Ascending aorta (tissue), 2 donors: ENCODE results near the gene CAPN7. TPM values are rescaled to one million over a fixed set of nuclear protein-coding genes. Genes with fewer than 3 reads are reported as not detected.
A peak's percentile ranks its signal among the peaks of the same experiment; 100 is the strongest.

ENCODE experiments used
- DNase-seq, 2 donors: peaks; one replicate each; pipeline ENCODE4 v3.0.0-alpha.2; 2019; ENCODE audit warnings: low spot score in 2 of 2
- H3K27ac ChIP-seq, 2 donors: fragments of 200-600 bp; sonication (generic); one replicate each; pipeline ENCODE4 v1.5.1; 2016 to 2017; ENCODE audit warnings: mild to moderate bottlenecking in 1 of 2
- H3K27me3 ChIP-seq: fragments of 200-600 bp; sonication (generic); one replicate; pipeline ENCODE4 v1.5.1; 2017
- H3K36me3 ChIP-seq, 2 donors: fragments of 200-600 bp; sonication (generic); one replicate each; pipeline ENCODE4 v1.5.1; 2016
- H3K4me1 ChIP-seq, 2 donors: fragments of 200-600 bp; sonication (generic); one replicate each; pipeline ENCODE4 v1.5.1; 2016 to 2017; ENCODE audit warnings: mild to moderate bottlenecking in 1 of 2
- H3K4me3 ChIP-seq, 2 donors: fragments of 200-600 bp; sonication (generic); one replicate each; pipeline ENCODE4 v1.5.1; 2016 to 2017; ENCODE audit warnings: mild to moderate bottlenecking in 1 of 2
- H3K9me3 ChIP-seq, 2 donors: fragments of 200-600 bp; sonication (generic); one replicate each; pipeline ENCODE4 v1.5.1; 2016
- intact Hi-C: fragments of 100-400 bp; cut with DNase I; formaldehyde crosslinking; loops from one replicate; pipeline ENCODE4 v1.15.1; 2023
- total RNA-seq: library from RNA; depleted of rRNA; stranded (reverse); fragments of >200 nt; gene quantifications from one replicate; pipeline ENCODE4 v1.1.0, GENCODE V29; 2016
- TF ChIP-seq, protein P1 (sequence below), 3 experiments: fragments of 200-600 bp in 2 of 3; fragments of 450-650 bp in 1 of 3; sonication (generic) in 2 of 3; IDR thresholded peaks; one replicate each; pipeline ENCODE4 v1.5.1; 2016 to 2019; ENCODE audit warnings: antibody characterized with exemption in 3 of 3, mild to moderate bottlenecking in 1 of 3, moderate library complexity in 1 of 3

CAPN7 gene
- total RNA-seq, 1 donor from 2014 or later: 38.6 TPM

DNA sequence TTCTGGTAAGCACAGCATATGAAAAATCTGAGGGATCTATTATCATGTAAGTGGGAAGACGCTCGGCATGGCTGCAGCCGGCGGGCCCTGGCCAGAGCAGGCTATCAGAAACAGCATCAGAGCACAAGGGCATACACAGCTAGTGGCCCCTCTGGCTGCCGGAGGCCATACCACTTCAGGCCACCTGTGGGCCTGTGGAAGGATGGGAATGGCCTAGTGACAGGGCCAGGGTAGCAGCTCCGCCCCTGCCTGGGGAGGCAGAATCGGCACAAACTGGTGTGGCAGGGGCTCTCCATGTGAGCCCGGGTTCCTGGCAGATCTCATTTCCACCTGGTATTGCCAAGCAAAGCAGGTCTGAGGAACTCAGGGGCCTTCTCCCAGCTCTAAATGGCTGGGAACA lies 80.0 kb downstream of the CAPN7 start:
- Histone ChIP-seq H3K27me3 (no peaks in the 10 kb centered on the region), H3K4me1 (peaks cover 10 to 37% of the 10 kb centered on the region in 2 donors), H3K4me3 (no peak overlapping the region), H3K27ac (peak overlapping the region; percentile 80 to 81), H3K36me3 (no peaks in the 10 kb centered on the region), H3K9me3 (no peaks in the 10 kb centered on the region)
- intact Hi-C loops: loop anchor here (2.0 kb wide), 2 partner anchors 17 to 47 kb away; partner anchors contain the start of gene SH3BP5
- no peak for DNase-seq
- TF ChIP-seq, protein P1, sequence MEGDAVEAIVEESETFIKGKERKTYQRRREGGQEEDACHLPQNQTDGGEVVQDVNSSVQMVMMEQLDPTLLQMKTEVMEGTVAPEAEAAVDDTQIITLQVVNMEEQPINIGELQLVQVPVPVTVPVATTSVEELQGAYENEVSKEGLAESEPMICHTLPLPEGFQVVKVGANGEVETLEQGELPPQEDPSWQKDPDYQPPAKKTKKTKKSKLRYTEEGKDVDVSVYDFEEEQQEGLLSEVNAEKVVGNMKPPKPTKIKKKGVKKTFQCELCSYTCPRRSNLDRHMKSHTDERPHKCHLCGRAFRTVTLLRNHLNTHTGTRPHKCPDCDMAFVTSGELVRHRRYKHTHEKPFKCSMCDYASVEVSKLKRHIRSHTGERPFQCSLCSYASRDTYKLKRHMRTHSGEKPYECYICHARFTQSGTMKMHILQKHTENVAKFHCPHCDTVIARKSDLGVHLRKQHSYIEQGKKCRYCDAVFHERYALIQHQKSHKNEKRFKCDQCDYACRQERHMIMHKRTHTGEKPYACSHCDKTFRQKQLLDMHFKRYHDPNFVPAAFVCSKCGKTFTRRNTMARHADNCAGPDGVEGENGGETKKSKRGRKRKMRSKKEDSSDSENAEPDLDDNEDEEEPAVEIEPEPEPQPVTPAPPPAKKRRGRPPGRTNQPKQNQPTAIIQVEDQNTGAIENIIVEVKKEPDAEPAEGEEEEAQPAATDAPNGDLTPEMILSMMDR (IDR thresholded peaks at IDR 0.05): no peak

DNA sequence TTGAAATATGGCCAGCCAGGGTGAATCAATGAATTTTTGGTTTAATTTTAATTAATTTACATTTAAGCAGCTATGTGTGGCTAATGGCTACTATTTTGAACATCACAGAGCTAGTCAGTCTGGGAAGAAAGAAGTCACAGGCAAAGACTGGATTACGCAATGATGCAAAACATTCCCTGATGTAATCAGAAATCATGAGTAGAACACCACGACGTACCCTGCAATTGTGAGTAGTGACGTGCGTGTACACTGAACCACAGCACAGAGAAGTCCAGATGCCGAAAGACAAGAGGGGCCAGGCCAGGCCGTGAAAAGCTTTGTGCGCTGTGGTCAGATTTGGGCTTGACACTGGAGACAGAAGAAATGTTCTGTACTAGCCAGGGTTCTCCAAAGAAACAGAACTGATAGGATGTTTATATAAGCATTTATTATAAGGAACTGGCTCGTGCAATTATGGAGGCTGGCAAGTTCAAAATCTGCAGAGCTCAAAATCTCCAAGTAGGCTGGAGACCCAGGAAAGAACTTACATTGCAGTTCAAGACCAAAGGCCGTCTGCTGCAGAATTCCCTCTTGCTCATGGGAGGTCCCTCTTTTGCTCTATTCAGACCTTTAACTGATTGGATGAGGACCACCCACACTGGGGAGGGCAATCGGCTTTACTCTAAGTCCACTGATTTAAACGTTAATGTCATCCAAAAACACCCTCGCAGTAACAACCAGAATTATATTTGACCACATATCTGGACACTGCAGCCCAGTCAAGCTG lies 81.7 kb downstream of the CAPN7 start:
- TF ChIP-seq, protein P1 (IDR thresholded peaks at IDR 0.05): no peak
- DNase-seq: peak; percentile 72 to 93
- peaks cover 23 to 52% of the 10 kb centered on the region in 2 donors for H3K4me1 ChIP-seq
- H3K27me3 ChIP-seq: no peaks in the 10 kb centered on the region
- no peaks in the 10 kb centered on the region for H3K36me3 ChIP-seq
- H3K4me3 ChIP-seq: no peak overlapping the region
- no peaks in the 10 kb centered on the region for H3K9me3 ChIP-seq
- intact Hi-C loops: loop anchor here (2.0 kb wide), 2 partner anchors 19 to 45 kb away; partner anchors contain the start of gene SH3BP5
- peak overlapping the region; percentile 80 to 81 for H3K27ac ChIP-seq

DNA sequence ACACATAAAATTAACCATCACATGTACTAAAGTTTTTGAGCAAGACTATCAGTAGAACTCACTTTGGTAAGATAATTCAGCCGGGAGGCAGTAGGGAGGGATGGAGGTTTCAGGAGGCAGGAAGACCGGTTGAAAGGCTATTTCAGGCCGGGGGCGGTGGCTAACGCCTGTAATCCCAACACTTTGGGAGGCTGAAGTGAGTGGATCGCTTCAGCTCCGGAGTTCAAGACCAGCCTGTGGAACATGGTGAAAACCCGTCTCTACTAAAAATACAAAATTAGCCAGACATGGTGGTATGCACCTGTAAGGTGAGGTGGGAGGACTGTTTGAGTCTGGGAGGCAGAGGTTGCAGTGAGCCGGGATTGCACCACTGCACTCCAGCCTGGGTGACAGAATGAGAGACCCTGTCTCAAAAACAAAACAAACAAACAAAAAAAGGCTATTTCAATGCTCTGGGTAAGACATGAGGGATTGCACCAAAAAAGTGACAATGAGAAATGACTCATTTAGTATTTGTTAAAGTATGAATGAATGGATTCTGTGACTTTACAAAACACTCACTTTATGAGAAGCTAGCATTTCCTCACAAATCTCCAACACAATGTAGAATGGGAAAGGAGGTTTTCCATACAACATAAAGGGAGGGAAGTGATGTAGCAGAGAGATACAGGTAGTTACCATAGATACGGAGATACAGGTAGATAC lies 82.4 kb downstream of the CAPN7 start:
- Histone ChIP-seq H3K9me3 (no peaks in the 10 kb centered on the region), H3K4me1 (peaks cover 30 to 56% of the 10 kb centered on the region in 2 donors), H3K4me3 (no peak overlapping the region), H3K27ac (peak overlapping the region; percentile 80 to 81), H3K36me3 (no peaks in the 10 kb centered on the region), H3K27me3 (no peaks in the 10 kb centered on the region)
- DNase-seq: no peak
- intact Hi-C loops: no loop called here
- TF ChIP-seq, protein P1 (IDR thresholded peaks at IDR 0.05): no peak

DNA sequence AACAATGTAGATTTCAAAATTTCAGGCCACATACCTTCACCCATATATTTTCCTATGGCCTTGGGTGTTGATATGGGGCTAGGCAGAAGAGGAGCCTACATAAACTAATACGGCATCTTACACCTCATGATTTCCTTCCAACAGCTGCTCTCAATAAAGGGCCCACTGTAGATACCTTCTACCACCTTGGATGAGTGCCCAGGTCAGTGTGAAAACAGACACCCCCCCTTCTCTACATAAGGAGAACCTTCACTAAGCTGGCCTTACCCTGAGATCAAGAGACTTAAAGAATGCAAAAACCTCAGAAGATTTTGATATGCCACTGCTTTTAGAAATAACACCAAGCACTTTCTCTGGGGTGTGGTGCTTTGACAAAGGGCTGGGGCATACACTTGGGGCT lies 83.6 kb downstream of the CAPN7 start:
- Histone ChIP-seq H3K36me3 (no peaks in the 10 kb centered on the region), H3K4me3 (no peak overlapping the region), H3K4me1 (peaks cover 32 to 54% of the 10 kb centered on the region in 2 donors), H3K27me3 (no peaks in the 10 kb centered on the region), H3K27ac (no peak overlapping the region), H3K9me3 (no peaks in the 10 kb centered on the region)
- intact Hi-C loops: no loop called here
- DNase-seq: no peak
- TF ChIP-seq, protein P1 (IDR thresholded peaks at IDR 0.05): no peak

DNA sequence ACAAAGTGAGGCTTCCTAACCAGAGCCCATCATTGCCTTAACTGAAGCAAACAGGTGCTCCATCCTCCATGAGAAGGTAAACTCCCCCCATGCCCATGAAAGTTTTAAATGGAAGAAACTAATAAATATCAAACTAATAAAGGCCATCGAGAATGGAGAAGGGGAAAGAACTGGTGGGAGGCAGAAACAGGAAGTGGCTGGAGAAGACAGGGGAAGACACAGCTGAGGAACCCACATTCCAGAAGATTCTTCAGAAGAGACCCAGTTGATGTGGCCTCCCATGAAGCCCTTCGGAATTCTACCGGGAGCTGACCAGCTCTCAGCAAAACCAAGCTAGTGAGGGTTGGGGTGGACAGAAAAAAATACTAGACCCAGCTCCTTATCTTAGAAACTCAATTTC lies 84.7 kb downstream of the CAPN7 start:
- Histone ChIP-seq H3K27ac (peak overlapping the region; percentile 80 to 92), H3K27me3 (no peaks in the 10 kb centered on the region), H3K36me3 (no peaks in the 10 kb centered on the region), H3K4me3 (no peak overlapping the region), H3K9me3 (no peaks in the 10 kb centered on the region), H3K4me1 (peaks cover 32 to 56% of the 10 kb centered on the region in 2 donors)
- TF ChIP-seq, protein P1 (IDR thresholded peaks at IDR 0.05): no peak
- DNase-seq: no peak
- intact Hi-C loops: no loop called here
